ENCODE data around the gene CDH22. TPM values are rescaled to one million over a fixed set of nuclear protein-coding genes. Genes with fewer than 3 reads are reported as not detected.

Gene CDH22
- total RNA-seq, 2 experiments from 2014 or later, result not detected

DNA sequence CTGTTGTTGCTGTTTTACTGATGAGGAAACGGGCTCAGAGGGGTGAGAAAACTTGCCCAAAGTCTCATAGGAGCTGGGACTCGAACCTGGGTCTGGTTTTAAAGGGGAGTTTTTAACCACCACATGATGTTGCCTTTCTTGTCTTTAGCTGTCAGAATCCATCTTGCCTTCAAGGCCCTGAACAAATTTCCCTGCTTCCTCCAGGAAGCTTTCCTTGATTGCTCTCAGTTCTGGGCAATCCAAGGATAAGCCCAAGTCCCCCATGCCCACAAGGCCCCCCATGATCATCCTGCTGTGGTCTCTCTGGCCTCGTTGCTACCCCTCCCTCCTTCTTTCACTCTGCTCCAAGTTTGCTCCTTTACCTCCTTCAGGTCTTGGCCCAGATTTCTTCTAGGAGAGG, 116.7 kb downstream of the CDH22 start:
- POLR2A ChIA-PET, result no interaction called here
- no peaks in the 10 kb centered on the region for H3K9me3 Mint-ChIP-seq (ENCODE audit: low read depth)
- CTCF ChIA-PET, result no interaction called here
- H3K36me3 Mint-ChIP-seq (ENCODE audit: low read depth), result no peaks in the 10 kb centered on the region
- intact Hi-C loops (cut with DNase I, micrococcal nuclease), result no loop called here
- H3K4me3 Mint-ChIP-seq, result no peak overlapping the region
- H3K27ac Mint-ChIP-seq, result no peak overlapping the region
- H3K27me3 Mint-ChIP-seq, result peaks cover 7% of the 10 kb centered on the region
- ATAC-seq (no peak), DNase-seq (no peak)
- H3K4me1 Mint-ChIP-seq, result no peaks in the 10 kb centered on the region

- POLR2A ChIA-PET, result no interaction called here
- CTCF ChIA-PET, result no interaction called here
- Mint-ChIP-seq H3K4me3 (no peak overlapping the region), H3K4me1 (no peaks in the 10 kb centered on the region), H3K27ac (no peak overlapping the region), H3K9me3 (ENCODE audit: low read depth) (no peaks in the 10 kb centered on the region), H3K27me3 (peaks cover 11% of the 10 kb centered on the region), H3K36me3 (ENCODE audit: low read depth) (no peaks in the 10 kb centered on the region)
- intact Hi-C loops (cut with DNase I, micrococcal nuclease), result no loop called here
- no peak for DNase-seq
- ATAC-seq, result no peak
These were observed 117.1 kb downstream of the CDH22 start for GRCh38 chr20:46191168-46191540.

DNA sequence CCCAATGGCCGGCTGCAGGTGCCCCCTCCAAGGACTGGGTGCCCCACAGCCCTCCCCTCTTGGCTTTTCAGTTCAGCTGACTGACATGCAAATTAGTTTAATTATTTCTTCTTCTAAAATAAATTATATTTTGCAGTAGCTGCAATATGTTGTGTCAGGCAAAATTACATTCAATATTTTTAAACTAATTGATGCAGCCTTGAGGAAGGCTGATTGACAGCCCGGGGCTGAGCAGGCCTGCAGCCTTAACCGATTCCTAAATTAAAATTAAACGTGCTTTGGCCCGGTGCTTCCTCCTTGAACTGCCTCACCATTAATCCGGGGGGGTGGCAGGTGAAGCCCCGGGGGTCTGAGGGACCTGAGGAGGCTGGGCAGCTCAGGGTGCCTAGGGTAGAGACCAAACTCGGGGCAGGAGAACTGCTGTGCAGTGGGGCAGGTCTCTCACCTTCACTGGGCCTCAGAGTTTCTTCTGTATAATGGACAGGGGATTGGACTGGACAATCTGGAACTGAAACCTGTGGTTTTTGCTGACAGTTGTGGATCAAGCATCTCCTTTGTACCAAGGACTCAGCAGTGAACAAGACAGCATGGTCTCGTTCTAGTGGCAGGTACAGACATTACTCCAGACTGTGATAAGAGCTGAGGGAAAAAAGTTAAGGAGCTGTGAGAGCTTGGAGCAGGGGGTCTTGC, 117.7 kb downstream of the CDH22 start:
- Mint-ChIP-seq H3K4me1 (no peaks in the 10 kb centered on the region), H3K27ac (no peak overlapping the region), H3K4me3 (no peak overlapping the region), H3K27me3 (peaks cover 11% of the 10 kb centered on the region), H3K36me3 (ENCODE audit: low read depth) (no peaks in the 10 kb centered on the region), H3K9me3 (ENCODE audit: low read depth) (no peaks in the 10 kb centered on the region)
- intact Hi-C loops (cut with DNase I, micrococcal nuclease), result no loop called here
- ATAC-seq, result no peak
- POLR2A ChIA-PET, result no interaction called here
- CTCF ChIA-PET, result no interaction called here
- DNase-seq, result no peak

- intact Hi-C loops (cut with DNase I, micrococcal nuclease), result no loop called here
- ChIA-PET POLR2A (no interaction called here), CTCF (no interaction called here)
- H3K4me3 Mint-ChIP-seq, result no peak overlapping the region
- peaks cover 10% of the 10 kb centered on the region for H3K27me3 Mint-ChIP-seq
- no peaks in the 10 kb centered on the region for H3K9me3 Mint-ChIP-seq (ENCODE audit: low read depth)
- H3K27ac Mint-ChIP-seq, result no peak overlapping the region
- H3K36me3 Mint-ChIP-seq (ENCODE audit: low read depth), result no peaks in the 10 kb centered on the region
- no peaks in the 10 kb centered on the region for H3K4me1 Mint-ChIP-seq
- DNase-seq (no peak), ATAC-seq (no peak)
These were observed 119.3 kb downstream of the CDH22 start for GRCh38 chr20:46188866-46189541.

DNA sequence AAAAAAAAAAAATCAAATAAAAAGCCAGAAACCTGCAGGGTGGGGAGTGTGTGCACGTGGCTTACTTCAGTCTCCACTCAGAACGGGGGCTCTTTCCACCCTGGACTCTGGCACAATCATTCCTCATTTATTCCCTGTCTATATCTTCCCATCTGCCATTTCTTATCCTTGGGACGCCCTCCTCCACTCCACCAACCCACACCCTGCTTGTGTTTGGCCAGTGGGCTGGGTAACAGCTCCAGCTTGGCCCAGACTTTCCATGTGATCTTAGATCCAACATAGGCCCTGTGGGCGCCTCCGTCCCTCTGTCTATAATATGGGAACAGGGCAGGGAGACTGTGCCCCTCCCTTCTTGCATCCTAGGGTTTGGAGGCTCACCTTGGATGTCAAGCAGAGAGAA, 122.1 kb downstream of the CDH22 start:
- no peak for DNase-seq
- CTCF ChIA-PET, result interaction anchor here (1.3 kb wide), 1 partner anchor 10 kb away, joined by 4 read pairs; no protein-coding TSS in a partner anchor
- H3K9me3 Mint-ChIP-seq (ENCODE audit: low read depth), result no peaks in the 10 kb centered on the region
- no peak overlapping the region for H3K27ac Mint-ChIP-seq
- peaks cover 15% of the 10 kb centered on the region for H3K27me3 Mint-ChIP-seq
- H3K36me3 Mint-ChIP-seq (ENCODE audit: low read depth), result no peaks in the 10 kb centered on the region
- H3K4me1 Mint-ChIP-seq, result no peaks in the 10 kb centered on the region
- intact Hi-C loops (cut with DNase I, micrococcal nuclease), result no loop called here
- POLR2A ChIA-PET, result no interaction called here
- no peak overlapping the region for H3K4me3 Mint-ChIP-seq
- ATAC-seq, result no peak

DNA sequence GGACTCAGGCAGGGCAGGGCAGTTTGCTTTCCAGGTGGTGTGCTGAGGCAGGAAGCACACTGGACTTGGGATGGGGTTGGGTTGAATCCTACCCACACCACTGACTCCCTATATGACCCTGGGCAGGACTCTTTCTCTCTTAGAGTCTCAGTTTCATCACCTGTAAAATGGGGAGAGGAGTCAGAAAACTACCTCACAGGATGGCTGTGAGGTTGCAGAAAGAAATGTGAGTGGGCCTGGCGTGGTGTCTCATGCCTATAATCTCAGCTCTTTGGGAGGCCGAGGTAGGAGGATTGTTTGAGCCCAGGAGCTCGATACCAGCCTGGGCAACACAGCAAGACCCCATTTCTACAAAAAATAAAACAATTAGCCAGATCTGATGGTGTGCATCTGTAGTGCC, 122.9 kb downstream of the CDH22 start:
- DNase-seq (no peak), ATAC-seq (no peak)
- no peaks in the 10 kb centered on the region for H3K9me3 Mint-ChIP-seq (ENCODE audit: low read depth)
- CTCF ChIA-PET, result interaction anchor here (1.3 kb wide), 1 partner anchor 9 kb away, joined by 4 read pairs; no protein-coding TSS in a partner anchor
- no peak overlapping the region for H3K27ac Mint-ChIP-seq
- no peaks in the 10 kb centered on the region for H3K4me1 Mint-ChIP-seq
- no peak overlapping the region for H3K4me3 Mint-ChIP-seq
- no peaks in the 10 kb centered on the region for H3K36me3 Mint-ChIP-seq (ENCODE audit: low read depth)
- intact Hi-C loops (cut with DNase I, micrococcal nuclease), result no loop called here
- H3K27me3 Mint-ChIP-seq, result peaks cover 18% of the 10 kb centered on the region
- POLR2A ChIA-PET, result no interaction called here

DNA sequence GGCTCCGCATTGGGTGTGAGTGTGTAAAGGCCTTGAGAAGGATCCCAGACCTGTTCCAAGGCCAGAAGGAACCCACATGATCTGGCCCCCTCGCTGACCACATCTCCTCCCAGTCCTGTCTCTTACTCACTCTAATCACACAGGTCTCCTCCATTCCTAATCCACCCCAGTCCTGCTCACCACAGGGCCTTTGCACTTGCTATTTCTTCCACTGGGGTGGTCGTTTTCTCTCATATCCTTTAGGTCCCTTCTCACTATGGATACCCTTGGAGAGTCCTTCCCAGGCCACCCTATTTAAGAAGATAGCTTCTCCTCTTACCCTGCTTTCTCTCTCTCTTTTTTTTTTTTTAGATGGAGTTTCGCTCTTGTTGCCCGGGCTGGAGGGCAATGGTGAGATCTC, 124.5 kb downstream of the CDH22 start:
- Mint-ChIP-seq H3K9me3 (ENCODE audit: low read depth) (no peaks in the 10 kb centered on the region), H3K27me3 (peaks cover 20% of the 10 kb centered on the region), H3K36me3 (ENCODE audit: low read depth) (no peaks in the 10 kb centered on the region), H3K4me3 (no peak overlapping the region), H3K27ac (no peak overlapping the region), H3K4me1 (no peaks in the 10 kb centered on the region)
- no peak for DNase-seq
- intact Hi-C loops (cut with DNase I, micrococcal nuclease), result no loop called here
- POLR2A ChIA-PET, result no interaction called here
- CTCF ChIA-PET, result interaction anchor here (0.7 kb wide), 1 partner anchor 9 kb away, joined by 3 read pairs; no protein-coding TSS in a partner anchor
- no peak for ATAC-seq

- no peak for DNase-seq
- ATAC-seq, result no peak
- Mint-ChIP-seq H3K9me3 (ENCODE audit: low read depth) (no peaks in the 10 kb centered on the region), H3K4me1 (no peaks in the 10 kb centered on the region), H3K4me3 (no peak overlapping the region), H3K27me3 (peaks cover 19% of the 10 kb centered on the region), H3K27ac (no peak overlapping the region), H3K36me3 (ENCODE audit: low read depth) (no peaks in the 10 kb centered on the region)
- intact Hi-C loops (cut with DNase I, micrococcal nuclease), result no loop called here
- ChIA-PET POLR2A (no interaction called here), CTCF (interaction anchor here (0.7 kb wide), 2 partner anchors 8 to 94 kb away, joined by 3 read pairs; no protein-coding TSS in a partner anchor)
These were observed 125.8 kb downstream of the CDH22 start for GRCh38 chr20:46182276-46183200.

DNA sequence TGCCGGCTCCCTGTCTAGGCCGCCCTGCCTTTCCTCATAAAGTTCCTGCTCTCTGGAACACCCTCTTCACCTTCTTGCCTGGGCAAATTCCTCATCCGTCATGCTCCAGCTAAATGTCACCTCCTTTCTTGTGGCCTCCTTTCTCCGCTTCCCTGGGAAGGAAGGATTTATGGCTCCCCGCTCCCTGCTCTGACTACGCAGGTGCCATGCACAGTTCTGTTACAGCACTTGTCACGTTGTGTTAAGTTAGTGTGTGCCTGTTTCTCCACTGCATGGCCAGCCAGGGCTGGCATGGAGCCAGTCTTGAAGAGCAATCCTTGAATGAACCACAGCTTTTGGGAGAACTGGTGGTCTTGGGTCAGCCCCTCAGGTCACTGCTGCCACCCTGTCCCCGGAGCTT, 128.4 kb downstream of the CDH22 start:
- H3K27me3 Mint-ChIP-seq, result peaks cover 26% of the 10 kb centered on the region
- intact Hi-C loops (cut with DNase I, micrococcal nuclease), result no loop called here
- H3K4me1 Mint-ChIP-seq, result no peaks in the 10 kb centered on the region
- ChIA-PET CTCF (interaction anchor here (0.8 to 1.1 kb wide), 3 partner anchors 11 to 560 kb away, joined by 3 read pairs; no protein-coding TSS in a partner anchor), POLR2A (no interaction called here)
- no peak overlapping the region for H3K27ac Mint-ChIP-seq
- H3K4me3 Mint-ChIP-seq, result no peak overlapping the region
- no peaks in the 10 kb centered on the region for H3K9me3 Mint-ChIP-seq (ENCODE audit: low read depth)
- DNase-seq (no peak), ATAC-seq (no peak)
- no peaks in the 10 kb centered on the region for H3K36me3 Mint-ChIP-seq (ENCODE audit: low read depth)

- DNase-seq (no peak), ATAC-seq (no peak)
- Mint-ChIP-seq H3K36me3 (ENCODE audit: low read depth) (no peaks in the 10 kb centered on the region), H3K27ac (no peak overlapping the region), H3K27me3 (peaks cover 29% of the 10 kb centered on the region), H3K4me3 (no peak overlapping the region), H3K9me3 (ENCODE audit: low read depth) (no peaks in the 10 kb centered on the region), H3K4me1 (no peaks in the 10 kb centered on the region)
- intact Hi-C loops (cut with DNase I, micrococcal nuclease), result no loop called here
- ChIA-PET CTCF (interaction anchor here (0.6 to 0.7 kb wide), 2 partner anchors 26 to 121 kb away, joined by 3 read pairs; no protein-coding TSS in a partner anchor), POLR2A (no interaction called here)
These were observed 129.4 kb downstream of the CDH22 start for GRCh38 chr20:46178891-46179290.

DNA sequence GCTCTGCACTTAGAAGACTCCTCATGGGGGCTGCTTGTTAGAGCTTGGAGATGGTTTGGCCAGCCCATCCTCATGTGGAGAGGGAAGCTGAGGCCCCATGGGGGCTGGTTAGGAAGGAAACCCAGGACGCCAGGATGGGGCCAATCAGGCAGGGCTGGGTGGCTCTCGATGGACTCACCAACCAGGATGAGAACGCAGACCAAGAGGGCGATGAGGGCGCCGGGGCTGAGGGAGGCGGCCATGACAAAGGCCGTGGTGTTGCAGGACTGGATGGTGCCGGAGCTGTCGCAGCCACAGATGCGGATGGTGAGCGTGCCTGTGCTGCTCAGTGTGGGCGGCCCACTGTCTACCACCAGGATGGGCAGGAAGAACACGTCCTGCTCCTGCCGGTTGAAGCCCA, 130.5 kb downstream of the CDH22 start:
- POLR2A ChIA-PET, result no interaction called here
- CTCF ChIA-PET, result interaction anchor here (3.0 kb wide), 1 partner anchor 45 kb away, joined by 18 read pairs; no protein-coding TSS in a partner anchor
- Mint-ChIP-seq H3K9me3 (ENCODE audit: low read depth) (no peaks in the 10 kb centered on the region), H3K4me3 (no peak overlapping the region), H3K4me1 (no peaks in the 10 kb centered on the region), H3K27me3 (peaks cover 35% of the 10 kb centered on the region), H3K36me3 (ENCODE audit: low read depth) (no peaks in the 10 kb centered on the region), H3K27ac (no peak overlapping the region)
- ATAC-seq (no peak), DNase-seq (no peak)
- intact Hi-C loops (cut with DNase I, micrococcal nuclease), result no loop called here

Measured in activated CD4-positive, alpha-beta T cell treated with anti-CD3 and anti-CD28 coated beads for 36 hours (primary cell).